ENCODE results near the gene RPL31. TPM values are rescaled to one million over a fixed set of nuclear protein-coding genes. Genes with fewer than 3 reads are reported as not detected.
A peak's percentile ranks its signal among the peaks of the same experiment; 100 is the strongest.

RPL31 gene
- total RNA-seq, 1 donor from 2014 or later, result 1,289 TPM

- DNase-seq (ENCODE audit: low read depth), result no peak
Measured at GRCh38 chr2:100995309-100996075, 6.6 kb upstream of the RPL31 start.

- no peak for DNase-seq (ENCODE audit: low read depth)
Measured at GRCh38 chr2:100997509-100998234, 4.4 kb upstream of the RPL31 start.

GRCh38 chr2:100998235-100998573, 3.9 kb upstream of the RPL31 start:
- DNase-seq (ENCODE audit: low read depth), result no peak

- no peak for DNase-seq (ENCODE audit: low read depth)
Measured at GRCh38 chr2:100999995-101000394, 2.1 kb upstream of the RPL31 start.

- no peak for DNase-seq (ENCODE audit: low read depth)
Measured at GRCh38 chr2:101002562-101003277, 631 bp downstream of the RPL31 start.

- DNase-seq (ENCODE audit: low read depth), result no peak
Measured at GRCh38 chr2:101003278-101003775, 1.2 kb downstream of the RPL31 start.

- no peak for DNase-seq (ENCODE audit: low read depth)
Measured at GRCh38 chr2:101004620-101005325, 2.7 kb downstream of the RPL31 start.

GRCh38 chr2:101006065-101006715, 4.1 kb downstream of the RPL31 start:
- no peak for DNase-seq (ENCODE audit: low read depth)

- no peak for DNase-seq (ENCODE audit: low read depth)
Measured at GRCh38 chr2:101007415-101008345, 5.6 kb downstream of the RPL31 start.

GRCh38 chr2:101011152-101011551, 9.1 kb downstream of the RPL31 start:
- no peak for DNase-seq (ENCODE audit: low read depth)

GRCh38 chr2:101012054-101012705, 10.1 kb downstream of the RPL31 start:
- DNase-seq (ENCODE audit: low read depth), result no peak

- peak; percentile 42 for DNase-seq (ENCODE audit: low read depth)
Measured at GRCh38 chr2:101012706-101013181, 10.7 kb downstream of the RPL31 start.

GRCh38 chr2:101014264-101014857, 12.3 kb downstream of the RPL31 start:
- no peak for DNase-seq (ENCODE audit: low read depth)

- DNase-seq (ENCODE audit: low read depth), result no peak
Measured at GRCh38 chr2:101017371-101017770, 15.3 kb downstream of the RPL31 start.

GRCh38 chr2:101018934-101019333, 16.8 kb downstream of the RPL31 start:
- DNase-seq (ENCODE audit: low read depth), result no peak

- no peak for DNase-seq (ENCODE audit: low read depth)
Measured at GRCh38 chr2:101022221-101022620, 20.1 kb downstream of the RPL31 start.

GRCh38 chr2:101023327-101024107, 21.4 kb downstream of the RPL31 start:
- DNase-seq (ENCODE audit: low read depth), result no peak

- DNase-seq (ENCODE audit: low read depth), result no peak
Measured at GRCh38 chr2:101025561-101025960, 23.5 kb downstream of the RPL31 start.
